Measurements from ENCODE around the gene KCND2. TPM values are rescaled to one million over a fixed set of nuclear protein-coding genes. Genes with fewer than 3 reads are reported as not detected.

The KCND2 gene
- total RNA-seq, 1 experiment from 2014 or later = not detected

GRCh38 chr7:120402801-120403200 is 129.8 kb downstream of the KCND2 start:
- no peaks in the 10 kb centered on the region for H3K4me1 ChIP-seq (ENCODE audit: low read length)
- H3K79me2 ChIP-seq (ENCODE audit: low read length) = no peaks in the 10 kb centered on the region
- H3K36me3 ChIP-seq (ENCODE audit: insufficient read depth, low read length) = no peaks in the 10 kb centered on the region
- H3K27ac ChIP-seq (ENCODE audit: low read length) = no peak overlapping the region
- H3K4me2 ChIP-seq (ENCODE audit: low read depth, low read length, poor library complexity, severe bottlenecking) = no peak overlapping the region
- H3K9ac ChIP-seq (ENCODE audit: low read length) = no peak overlapping the region
- no peaks in the 10 kb centered on the region for H3K9me2 ChIP-seq (replicated peaks; ENCODE audit: insufficient read depth, low read length)
- peaks cover 15% of the 10 kb centered on the region for H3K9me3 ChIP-seq (ENCODE audit: low read length)
- no peaks in the 10 kb centered on the region for H3K27me3 ChIP-seq (ENCODE audit: low read length)
- DNase-seq = no peak
- no peaks in the 10 kb centered on the region for H4K20me1 ChIP-seq (ENCODE audit: insufficient read depth, low read depth, low read length)
- no peak overlapping the region for H3K4me3 ChIP-seq (ENCODE audit: low read length)
- no peak overlapping the region for H2AFZ ChIP-seq (ENCODE audit: low read length)

- no peaks in the 10 kb centered on the region for H3K9me2 ChIP-seq (replicated peaks; ENCODE audit: insufficient read depth, low read length)
- DNase-seq = no peak
- H3K9me3 ChIP-seq (ENCODE audit: low read length) = peaks cover 15% of the 10 kb centered on the region
- no peaks in the 10 kb centered on the region for H3K4me1 ChIP-seq (ENCODE audit: low read length)
- no peak overlapping the region for H3K27ac ChIP-seq (ENCODE audit: low read length)
- no peaks in the 10 kb centered on the region for H3K36me3 ChIP-seq (ENCODE audit: insufficient read depth, low read length)
- H3K4me2 ChIP-seq (ENCODE audit: low read depth, low read length, poor library complexity, severe bottlenecking) = no peak overlapping the region
- H3K27me3 ChIP-seq (ENCODE audit: low read length) = no peaks in the 10 kb centered on the region
- no peak overlapping the region for H3K9ac ChIP-seq (ENCODE audit: low read length)
- no peaks in the 10 kb centered on the region for H3K79me2 ChIP-seq (ENCODE audit: low read length)
- H4K20me1 ChIP-seq (ENCODE audit: insufficient read depth, low read depth, low read length) = no peaks in the 10 kb centered on the region
- no peak overlapping the region for H3K4me3 ChIP-seq (ENCODE audit: low read length)
- H2AFZ ChIP-seq (ENCODE audit: low read length) = no peak overlapping the region
Measured at GRCh38 chr7:120404042-120404441, 131.1 kb downstream of the KCND2 start.

GRCh38 chr7:120405652-120406051 is 132.7 kb downstream of the KCND2 start:
- no peak overlapping the region for H3K9ac ChIP-seq (ENCODE audit: low read length)
- no peak overlapping the region for H3K27ac ChIP-seq (ENCODE audit: low read length)
- DNase-seq = no peak
- H4K20me1 ChIP-seq (ENCODE audit: insufficient read depth, low read depth, low read length) = no peaks in the 10 kb centered on the region
- H3K4me3 ChIP-seq (ENCODE audit: low read length) = no peak overlapping the region
- no peak overlapping the region for H2AFZ ChIP-seq (ENCODE audit: low read length)
- no peaks in the 10 kb centered on the region for H3K9me2 ChIP-seq (replicated peaks; ENCODE audit: insufficient read depth, low read length)
- no peaks in the 10 kb centered on the region for H3K36me3 ChIP-seq (ENCODE audit: insufficient read depth, low read length)
- no peak overlapping the region for H3K4me2 ChIP-seq (ENCODE audit: low read depth, low read length, poor library complexity, severe bottlenecking)
- no peaks in the 10 kb centered on the region for H3K27me3 ChIP-seq (ENCODE audit: low read length)
- H3K4me1 ChIP-seq (ENCODE audit: low read length) = no peaks in the 10 kb centered on the region
- H3K79me2 ChIP-seq (ENCODE audit: low read length) = no peaks in the 10 kb centered on the region
- peaks cover 11% of the 10 kb centered on the region for H3K9me3 ChIP-seq (ENCODE audit: low read length)

- no peaks in the 10 kb centered on the region for H3K4me1 ChIP-seq (ENCODE audit: low read length)
Measured at GRCh38 chr7:120407010-120407409, 134.0 kb downstream of the KCND2 start.

DNA sequence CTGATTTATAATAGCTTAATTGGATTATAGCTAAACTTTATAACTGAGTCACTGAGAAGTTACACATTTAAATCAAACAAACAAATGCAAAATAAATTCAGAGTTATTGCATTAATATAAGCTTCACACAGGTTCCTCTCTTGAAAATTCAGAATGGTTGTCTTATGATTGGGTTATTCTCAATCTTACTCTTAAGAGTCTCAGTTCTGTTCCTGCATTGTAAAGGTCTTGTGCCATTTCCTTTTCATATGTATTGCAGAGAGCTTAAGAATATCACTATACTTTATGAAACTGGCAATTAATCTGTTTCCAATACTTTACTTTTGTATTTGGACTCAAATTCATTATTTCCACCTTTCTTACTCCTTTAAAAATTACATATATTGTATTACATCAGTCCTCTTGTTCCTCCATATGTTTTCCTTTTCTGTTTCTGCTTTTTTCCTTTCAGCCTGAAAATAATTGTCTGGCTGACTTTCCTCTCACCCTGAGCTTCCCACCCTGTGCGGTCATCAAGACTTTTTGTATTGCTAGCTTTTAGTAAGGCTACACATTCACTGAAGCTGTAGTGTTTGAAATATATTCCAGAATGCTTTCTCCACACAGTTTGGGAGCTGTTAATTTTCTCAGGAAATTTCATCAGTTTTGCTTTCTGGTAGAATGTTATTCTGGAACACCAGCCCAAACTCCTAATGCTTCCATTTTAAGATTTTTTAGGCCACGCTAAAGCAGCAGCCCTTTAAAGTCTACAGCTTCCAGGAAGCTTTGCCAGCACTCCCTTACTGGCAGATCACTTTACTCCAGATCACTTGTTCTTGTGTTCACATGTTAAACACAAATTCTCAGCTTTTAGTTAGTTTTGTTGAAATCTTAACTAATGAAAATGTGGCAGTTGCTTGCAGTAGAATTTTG is 139.4 kb downstream of the KCND2 start:
- Histone ChIP-seq H3K79me2 (ENCODE audit: low read length) (no peaks in the 10 kb centered on the region), H3K9ac (ENCODE audit: low read length) (no peak overlapping the region), H3K4me1 (ENCODE audit: low read length) (no peaks in the 10 kb centered on the region), H3K27me3 (ENCODE audit: low read length) (no peaks in the 10 kb centered on the region), H3K4me2 (ENCODE audit: low read depth, low read length, poor library complexity, severe bottlenecking) (no peak overlapping the region), H3K4me3 (ENCODE audit: low read length) (no peak overlapping the region), H3K9me2 (replicated peaks; ENCODE audit: insufficient read depth, low read length) (no peaks in the 10 kb centered on the region), H3K27ac (ENCODE audit: low read length) (no peak overlapping the region), H2AFZ (ENCODE audit: low read length) (no peak overlapping the region), H3K36me3 (ENCODE audit: insufficient read depth, low read length) (no peaks in the 10 kb centered on the region), H3K9me3 (ENCODE audit: low read length) (peaks cover 4% of the 10 kb centered on the region; the same call in 1 of the 2 replicates), H4K20me1 (ENCODE audit: insufficient read depth, low read depth, low read length) (no peaks in the 10 kb centered on the region)
- DNase-seq = no peak

More at GRCh38 chr7:120407010-120407409, 134.0 kb downstream of the KCND2 start:
- no peak overlapping the region for H3K9ac ChIP-seq (ENCODE audit: low read length)
- H3K4me2 ChIP-seq (ENCODE audit: low read depth, low read length, poor library complexity, severe bottlenecking) = no peak overlapping the region
- H3K9me2 ChIP-seq (replicated peaks; ENCODE audit: insufficient read depth, low read length) = no peaks in the 10 kb centered on the region
- H4K20me1 ChIP-seq (ENCODE audit: insufficient read depth, low read depth, low read length) = no peaks in the 10 kb centered on the region
- no peaks in the 10 kb centered on the region for H3K79me2 ChIP-seq (ENCODE audit: low read length)
- H3K4me3 ChIP-seq (ENCODE audit: low read length) = no peak overlapping the region
- H3K27me3 ChIP-seq (ENCODE audit: low read length) = no peaks in the 10 kb centered on the region
- H2AFZ ChIP-seq (ENCODE audit: low read length) = no peak overlapping the region
- no peak for DNase-seq
- H3K27ac ChIP-seq (ENCODE audit: low read length) = no peak overlapping the region
- H3K9me3 ChIP-seq (ENCODE audit: low read length) = peaks cover 11% of the 10 kb centered on the region
- no peaks in the 10 kb centered on the region for H3K36me3 ChIP-seq (ENCODE audit: insufficient read depth, low read length)

- Histone ChIP-seq H3K9me3 (ENCODE audit: low read length) (peaks cover 4% of the 10 kb centered on the region; the same call in 1 of the 2 replicates), H3K9ac (ENCODE audit: low read length) (no peak overlapping the region), H3K4me1 (ENCODE audit: low read length) (no peaks in the 10 kb centered on the region)
Measured at GRCh38 chr7:120413164-120413563, 140.2 kb downstream of the KCND2 start.

GRCh38 chr7:120417244-120417979 is 144.4 kb downstream of the KCND2 start:
- DNase-seq = no peak
- Histone ChIP-seq H4K20me1 (ENCODE audit: insufficient read depth, low read depth, low read length) (no peaks in the 10 kb centered on the region), H3K27me3 (ENCODE audit: low read length) (no peaks in the 10 kb centered on the region), H3K36me3 (ENCODE audit: insufficient read depth, low read length) (no peaks in the 10 kb centered on the region), H3K9ac (ENCODE audit: low read length) (no peak overlapping the region), H3K9me2 (replicated peaks; ENCODE audit: insufficient read depth, low read length) (no peaks in the 10 kb centered on the region), H3K79me2 (ENCODE audit: low read length) (no peaks in the 10 kb centered on the region), H2AFZ (ENCODE audit: low read length) (no peak overlapping the region), H3K4me1 (ENCODE audit: low read length) (no peaks in the 10 kb centered on the region), H3K27ac (ENCODE audit: low read length) (no peak overlapping the region), H3K4me3 (ENCODE audit: low read length) (no peak overlapping the region), H3K9me3 (ENCODE audit: low read length) (peaks cover 11% of the 10 kb centered on the region), H3K4me2 (ENCODE audit: low read depth, low read length, poor library complexity, severe bottlenecking) (no peak overlapping the region)

More at GRCh38 chr7:120413164-120413563, 140.2 kb downstream of the KCND2 start:
- no peaks in the 10 kb centered on the region for H3K27me3 ChIP-seq (ENCODE audit: low read length)
- DNase-seq = no peak
- H3K36me3 ChIP-seq (ENCODE audit: insufficient read depth, low read length) = no peaks in the 10 kb centered on the region
- no peaks in the 10 kb centered on the region for H4K20me1 ChIP-seq (ENCODE audit: insufficient read depth, low read depth, low read length)
- H3K79me2 ChIP-seq (ENCODE audit: low read length) = no peaks in the 10 kb centered on the region
- no peak overlapping the region for H3K4me2 ChIP-seq (ENCODE audit: low read depth, low read length, poor library complexity, severe bottlenecking)
- no peak overlapping the region for H3K4me3 ChIP-seq (ENCODE audit: low read length)
- H3K9me2 ChIP-seq (replicated peaks; ENCODE audit: insufficient read depth, low read length) = no peaks in the 10 kb centered on the region
- no peak overlapping the region for H3K27ac ChIP-seq (ENCODE audit: low read length)
- no peak overlapping the region for H2AFZ ChIP-seq (ENCODE audit: low read length)

GRCh38 chr7:120421151-120421651 is 148.2 kb downstream of the KCND2 start:
- Histone ChIP-seq H4K20me1 (ENCODE audit: insufficient read depth, low read depth, low read length) (no peaks in the 10 kb centered on the region), H3K27ac (ENCODE audit: low read length) (no peak overlapping the region), H3K9me3 (ENCODE audit: low read length) (peaks cover 7% of the 10 kb centered on the region), H3K9me2 (replicated peaks; ENCODE audit: insufficient read depth, low read length) (no peaks in the 10 kb centered on the region), H2AFZ (ENCODE audit: low read length) (no peak overlapping the region), H3K4me2 (ENCODE audit: low read depth, low read length, poor library complexity, severe bottlenecking) (no peak overlapping the region), H3K4me3 (ENCODE audit: low read length) (no peak overlapping the region), H3K79me2 (ENCODE audit: low read length) (no peaks in the 10 kb centered on the region), H3K9ac (ENCODE audit: low read length) (no peak overlapping the region), H3K4me1 (ENCODE audit: low read length) (no peaks in the 10 kb centered on the region), H3K27me3 (ENCODE audit: low read length) (no peaks in the 10 kb centered on the region), H3K36me3 (ENCODE audit: insufficient read depth, low read length) (no peaks in the 10 kb centered on the region)
- no peak for DNase-seq
